Measurements from ENCODE around the gene D2HGDH. TPM values are rescaled to one million over a fixed set of nuclear protein-coding genes. Genes with fewer than 3 reads are reported as not detected.
A peak's percentile ranks its signal among the peaks of the same experiment; 100 is the strongest.
"Not testable (repeated sequence)": the region's sequence is repeated elsewhere in the genome, so short reads cannot be mapped to it uniquely, and the experiment has no call there.

The D2HGDH gene
- total RNA-seq, 1 donor from 2014 or later, result 17.8 TPM

- H3K27ac ChIP-seq (replicated peaks), result no peak overlapping the region
- DNase-seq, result no peak
- H3K4me3 ChIP-seq, result peak overlapping the region; percentile 67
- H3K27me3 ChIP-seq (ENCODE audit: low read depth), result peaks cover 30% of the 10 kb centered on the region
- TF ChIP-seq CTCF (IDR thresholded peaks at IDR 0.05; ENCODE audit: borderline replicate concordance), result no peak
- peaks cover 21% of the 10 kb centered on the region for H3K4me1 ChIP-seq
- H3K9me3 ChIP-seq (replicated peaks), result no peaks in the 10 kb centered on the region
- H3K36me3 ChIP-seq, result no peaks in the 10 kb centered on the region
- intact Hi-C loops (cut with micrococcal nuclease), result no loop called here
Observed at GRCh38 chr2:241802421-241803318, 68.2 kb downstream of the D2HGDH start.

GRCh38 chr2:241803387-241804325, 69.2 kb downstream of the D2HGDH start:
- intact Hi-C loops (cut with micrococcal nuclease), result no loop called here
- Histone ChIP-seq H3K4me1 (peaks cover 21% of the 10 kb centered on the region), H3K36me3 (no peaks in the 10 kb centered on the region), H3K27ac (replicated peaks) (no peak overlapping the region), H3K9me3 (replicated peaks) (no peaks in the 10 kb centered on the region), H3K4me3 (peak overlapping the region; percentile 67), H3K27me3 (ENCODE audit: low read depth) (peaks cover 24% of the 10 kb centered on the region)
- DNase-seq, result peak; percentile 40
- TF ChIP-seq CTCF (IDR thresholded peaks at IDR 0.05; ENCODE audit: borderline replicate concordance), result no peak

- DNase-seq, result no peak
- peaks cover 24% of the 10 kb centered on the region for H3K27me3 ChIP-seq (ENCODE audit: low read depth)
- no peaks in the 10 kb centered on the region for H3K9me3 ChIP-seq (replicated peaks)
- H3K4me1 ChIP-seq, result peaks cover 24% of the 10 kb centered on the region
- H3K27ac ChIP-seq (replicated peaks), result no peak overlapping the region
- peak overlapping the region; percentile 67 for H3K4me3 ChIP-seq
- H3K36me3 ChIP-seq, result no peaks in the 10 kb centered on the region
- peak; percentile 7 for TF ChIP-seq CTCF (IDR thresholded peaks at IDR 0.05; ENCODE audit: borderline replicate concordance)
- intact Hi-C loops (cut with micrococcal nuclease), result no loop called here
Observed at GRCh38 chr2:241804326-241805229, 70.1 kb downstream of the D2HGDH start.

GRCh38 chr2:241806217-241806616, 71.8 kb downstream of the D2HGDH start:
- H3K9me3 ChIP-seq (replicated peaks); H3K36me3 ChIP-seq; intact Hi-C loops (cut with micrococcal nuclease); DNase-seq; H3K4me3 ChIP-seq; H3K27ac ChIP-seq (replicated peaks): not testable (repeated sequence)
- peaks cover 41% of the 10 kb centered on the region for H3K4me1 ChIP-seq
- H3K27me3 ChIP-seq (ENCODE audit: low read depth), result peaks cover 24% of the 10 kb centered on the region

GRCh38 chr2:241808051-241808720, 73.8 kb downstream of the D2HGDH start:
- Histone ChIP-seq H3K27ac (replicated peaks) (peak overlapping the region; percentile 32), H3K4me1 (peaks cover 44% of the 10 kb centered on the region), H3K9me3 (replicated peaks) (no peaks in the 10 kb centered on the region), H3K27me3 (ENCODE audit: low read depth) (peaks cover 17% of the 10 kb centered on the region), H3K36me3 (no peaks in the 10 kb centered on the region), H3K4me3 (no peak overlapping the region)
- intact Hi-C loops (cut with micrococcal nuclease), result no loop called here
- TF ChIP-seq CTCF (IDR thresholded peaks at IDR 0.05; ENCODE audit: borderline replicate concordance), result no peak
- peak; percentile 13 for DNase-seq

Measured in left ventricle myocardium inferior (tissue), 1 donor.